Esophagus (tissue), 2 donors: ENCODE data around the gene TGM2. TPM values are rescaled to one million over a fixed set of nuclear protein-coding genes. Genes with fewer than 3 reads are reported as not detected.

Experiments used
- H3K27ac ChIP-seq, 2 donors: one replicate each; pipeline ENCODE4 v1.5.1; 2013; ENCODE audit warnings: low read depth in 2 of 2, mild to moderate bottlenecking in 2 of 2, inconsistent platforms in 1 of 2, low read length in 1 of 2, moderate library complexity in 1 of 2
- H3K27me3 ChIP-seq, 2 donors: one replicate each; pipeline ENCODE4 v1.6.1; 2013; ENCODE audit warnings: low read length in 2 of 2, control low read depth in 1 of 2, mild to moderate bottlenecking in 1 of 2; ENCODE audit not compliant: insufficient read depth in 2 of 2, control insufficient read depth in 1 of 2
- H3K36me3 ChIP-seq, 2 donors: one replicate each; pipeline ENCODE4 v1.6.1; 2013; ENCODE audit warnings: low read length in 1 of 2; ENCODE audit not compliant: control insufficient read depth in 2 of 2, insufficient read depth in 2 of 2
- H3K4me1 ChIP-seq, 2 donors: one replicate each; pipeline ENCODE4 v1.6.1; 2013; ENCODE audit warnings: low read length in 1 of 2; ENCODE audit not compliant: control insufficient read depth in 2 of 2, insufficient read depth in 2 of 2
- H3K4me3 ChIP-seq, 2 donors: one replicate each; pipeline ENCODE4 v1.5.1; 2013; ENCODE audit warnings: low read length in 2 of 2, mild to moderate bottlenecking in 2 of 2, low read depth in 1 of 2, moderate library complexity in 1 of 2
- H3K9me3 ChIP-seq, 2 donors: one replicate each; pipeline ENCODE4 v1.6.1; 2013; ENCODE audit warnings: mild to moderate bottlenecking in 2 of 2, low read depth in 1 of 2, low read length in 1 of 2, moderate library complexity in 1 of 2; ENCODE audit not compliant: control insufficient read depth in 2 of 2, insufficient read depth in 1 of 2
- WGBS, 2 donors: extraction: QIAGEN DNeasy Blood & Tissue Kit; methylation state at CpG; one replicate each; pipeline ENCODE4 v1.1.7; 2013; 5-methylcytosine and 5-hydroxymethylcytosine counted together
- polyA plus RNA-seq, 2 donors: library from polyadenylated mRNA; stranded (reverse); fragments of 200-250 nt; gene quantifications; one replicate each; pipeline ENCODE4 v1.2.3, GENCODE V29; 2013
- donor health status: healthy with polysubstance abuse.
- donor health status: Bipolar disorder and iron deficiency.

TGM2 gene
- polyA plus RNA-seq, 2 donors = 5.1 to 8.6 TPM

DNA sequence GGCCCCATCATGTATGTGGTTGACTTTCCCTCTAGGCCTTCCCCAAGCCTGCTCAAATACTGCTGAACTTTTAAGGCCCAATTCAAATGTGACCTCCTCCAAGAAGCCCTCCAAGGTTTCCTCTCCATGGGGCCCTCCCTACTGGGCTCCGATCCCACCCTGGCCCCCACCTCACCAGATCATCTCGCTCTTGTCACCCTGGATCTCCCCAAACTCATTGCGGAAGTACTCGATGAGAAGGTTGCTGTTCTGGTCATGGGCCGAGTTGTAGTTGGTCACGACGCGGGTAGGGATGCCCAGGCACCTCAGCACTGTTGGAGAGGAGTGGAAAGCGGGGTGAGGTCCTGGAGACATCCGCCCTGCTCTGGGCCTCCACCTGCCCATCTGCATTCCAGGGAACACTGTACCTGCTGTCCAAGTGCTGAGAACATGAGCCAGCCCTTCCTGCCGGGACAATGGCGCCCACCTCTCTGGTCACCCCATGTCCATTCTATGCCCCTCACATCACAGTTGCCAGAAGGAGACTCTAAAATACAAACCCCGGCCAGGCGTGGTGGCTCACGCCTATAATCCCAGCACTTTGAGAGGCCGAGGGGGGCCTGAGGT lies 23.1 kb downstream of the TGM2 start:
- H3K27ac ChIP-seq = no peak overlapping the region
- H3K9me3 ChIP-seq = peaks cover 0 to 2% of the 10 kb centered on the region in 2 donors
- H3K36me3 ChIP-seq = peaks cover 0 to 3% of the 10 kb centered on the region in 2 donors
- peaks cover 3 to 12% of the 10 kb centered on the region in 2 donors for H3K4me1 ChIP-seq
- no peaks in the 10 kb centered on the region for H3K27me3 ChIP-seq
- no peak overlapping the region for H3K4me3 ChIP-seq
- WGBS, 2 donors = 95 to 96% methylated on average over 16 of the region's 16 CpGs

DNA sequence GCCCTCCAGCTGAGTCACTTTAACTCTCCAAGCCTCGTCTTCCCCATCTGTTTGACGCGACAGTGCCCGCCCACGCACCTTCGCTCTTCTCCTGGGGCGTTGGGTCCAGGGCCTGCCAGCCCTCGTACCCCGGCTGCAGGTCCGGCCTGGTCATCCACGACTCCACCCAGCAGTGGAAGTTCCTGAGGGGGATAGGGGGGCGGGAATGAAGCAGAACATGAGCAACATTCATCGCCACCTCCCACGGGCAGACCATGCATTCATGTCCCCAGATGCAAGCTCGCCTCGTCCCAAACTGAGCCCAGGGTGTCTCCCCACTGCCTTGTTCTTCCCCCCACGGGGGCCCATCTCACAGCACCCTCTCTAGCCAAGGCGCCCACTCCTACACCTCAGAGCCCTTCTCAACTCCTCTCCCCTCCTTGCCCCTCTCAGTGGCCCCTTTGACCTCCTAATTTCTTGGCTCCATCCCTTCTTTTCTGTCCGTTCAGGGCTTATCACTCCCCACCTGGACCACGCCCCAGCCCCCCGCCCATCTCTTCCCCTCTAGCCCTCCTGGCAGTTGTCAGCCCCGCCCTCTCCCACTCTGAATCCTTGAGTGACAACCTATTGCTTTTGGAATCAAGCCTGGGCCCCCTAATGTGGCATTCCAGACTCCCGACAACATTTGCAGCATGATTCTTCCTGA lies 23.7 kb downstream of the TGM2 start:
- 74 to 76% methylated on average over 23 of the region's 23 CpGs for WGBS, 2 donors
- Histone ChIP-seq H3K27ac (no peak overlapping the region), H3K27me3 (no peaks in the 10 kb centered on the region), H3K4me1 (peaks cover 3 to 9% of the 10 kb centered on the region in 2 donors), H3K4me3 (no peak overlapping the region), H3K36me3 (peaks cover 0 to 3% of the 10 kb centered on the region in 2 donors), H3K9me3 (no peaks in the 10 kb centered on the region)

DNA sequence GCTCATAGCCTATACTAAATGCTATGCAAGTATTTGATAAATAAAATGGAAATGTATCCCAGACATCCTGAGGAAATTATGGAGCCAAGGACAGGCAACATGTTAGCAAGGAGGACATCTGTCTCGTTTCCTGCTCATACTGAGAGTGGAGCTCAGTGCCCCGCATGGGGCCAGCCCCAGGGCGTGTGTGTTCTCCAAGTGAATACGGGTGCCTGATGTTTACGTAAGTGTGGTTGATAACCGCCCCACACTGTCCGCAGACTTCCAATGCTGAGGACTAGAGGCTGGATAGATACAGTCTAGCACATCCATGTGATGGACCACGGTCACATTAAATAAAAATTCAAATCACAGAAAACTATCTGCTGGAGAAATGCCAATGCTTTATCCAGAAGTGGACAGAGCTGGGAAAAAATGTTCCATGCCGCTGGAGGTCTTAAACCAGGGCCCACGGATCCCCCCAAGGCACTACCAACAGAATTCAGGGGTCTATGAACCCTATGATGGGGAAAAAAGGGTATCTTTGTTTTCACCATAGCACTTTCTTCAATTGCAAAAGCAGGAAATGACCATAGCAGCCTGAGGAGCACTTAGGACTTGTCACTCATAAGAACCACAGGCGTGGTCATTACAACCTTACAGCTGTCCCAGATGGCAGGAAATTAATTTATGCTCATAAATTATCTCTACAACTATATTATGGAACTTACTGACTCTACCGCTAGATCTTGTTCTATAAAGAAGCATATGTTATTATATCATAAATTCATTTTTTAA lies 24.9 kb downstream of the TGM2 start:
- Histone ChIP-seq H3K4me3 (no peak overlapping the region), H3K27me3 (no peaks in the 10 kb centered on the region), H3K27ac (no peak overlapping the region), H3K9me3 (no peaks in the 10 kb centered on the region), H3K4me1 (peaks cover 3 to 9% of the 10 kb centered on the region in 2 donors), H3K36me3 (peaks cover 0 to 3% of the 10 kb centered on the region in 2 donors)
- 65 to 69% methylated on average over 12 of the region's 12 CpGs for WGBS, 2 donors

DNA sequence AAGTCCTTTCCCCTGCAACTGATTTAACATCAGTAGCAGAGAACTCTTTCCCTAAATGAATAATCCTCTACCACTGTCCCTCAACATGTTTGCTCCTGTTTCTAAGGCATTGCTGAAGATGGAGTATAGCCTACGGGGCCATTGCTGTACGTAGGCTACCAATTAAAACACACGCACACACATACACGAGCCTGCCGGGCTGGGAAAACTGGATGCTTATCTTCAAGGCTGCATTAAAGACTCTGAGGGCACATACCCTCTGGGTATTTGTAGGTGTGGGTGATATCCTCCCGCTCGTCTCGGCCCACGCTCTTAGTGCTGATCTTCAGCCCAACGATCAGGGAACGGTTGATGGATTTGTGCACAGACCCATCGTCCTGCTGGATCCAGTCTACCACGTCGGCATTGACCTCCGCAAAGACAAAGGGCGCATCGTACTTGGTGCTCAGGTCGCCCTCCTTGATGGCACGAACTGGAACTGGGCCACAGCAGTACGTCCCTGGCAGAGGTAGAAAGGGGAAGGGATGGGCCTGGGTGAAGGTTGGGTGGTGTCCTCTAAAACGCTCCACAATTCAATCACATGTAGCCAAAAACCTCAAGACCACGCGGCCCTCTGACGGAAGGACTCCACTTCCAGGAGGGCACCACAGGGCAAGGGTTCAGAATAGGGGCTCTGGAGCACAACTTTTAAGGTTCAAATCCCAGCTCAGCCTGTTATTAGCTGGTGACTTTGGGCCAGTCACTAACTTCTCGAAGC lies 25.7 kb downstream of the TGM2 start:
- Histone ChIP-seq H3K27me3 (no peaks in the 10 kb centered on the region), H3K9me3 (no peaks in the 10 kb centered on the region), H3K27ac (no peak overlapping the region), H3K4me1 (peaks cover 3 to 6% of the 10 kb centered on the region in 2 donors), H3K4me3 (no peak overlapping the region), H3K36me3 (peaks cover 0 to 3% of the 10 kb centered on the region in 2 donors)
- 89 to 93% methylated on average over 25 of the region's 25 CpGs for WGBS, 2 donors

DNA sequence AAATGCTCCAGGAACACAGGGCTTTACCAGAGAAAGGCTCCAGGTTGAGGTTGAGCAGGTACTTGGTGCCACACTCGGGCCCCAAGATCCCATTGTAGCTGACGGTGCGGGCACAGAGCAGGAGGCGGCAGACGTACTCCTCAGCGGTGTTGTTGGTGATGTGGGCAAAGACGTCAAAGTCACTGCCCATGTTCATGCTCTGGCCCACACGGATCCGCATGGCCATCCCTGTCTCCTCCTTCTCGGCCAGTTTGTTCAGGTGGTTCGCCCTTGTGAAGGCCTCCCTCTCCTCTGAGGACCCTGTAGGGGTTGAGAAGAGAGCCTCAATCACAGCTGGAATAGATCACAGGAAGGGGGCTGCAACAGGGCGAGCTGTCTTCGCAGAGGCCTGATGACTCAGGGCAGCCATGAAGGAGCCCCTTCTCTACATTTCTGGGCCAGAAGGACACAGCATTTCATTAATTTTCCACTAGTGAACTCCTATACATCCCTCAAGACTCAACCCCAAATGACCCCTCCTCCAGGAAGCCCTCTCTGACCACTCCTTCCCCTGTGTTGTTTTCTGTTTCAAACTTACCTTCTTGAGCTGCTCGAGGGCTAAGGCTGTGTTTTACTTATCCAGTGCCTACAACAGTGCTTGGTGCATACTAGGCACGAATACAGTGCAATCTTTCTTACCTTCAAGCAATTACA lies 26.8 kb downstream of the TGM2 start:
- peaks cover 0 to 3% of the 10 kb centered on the region in 2 donors for H3K36me3 ChIP-seq
- WGBS, 2 donors = 90 to 95% methylated on average over 15 of the region's 15 CpGs
- no peak overlapping the region for H3K4me3 ChIP-seq
- H3K27ac ChIP-seq = no peak overlapping the region
- H3K27me3 ChIP-seq = no peaks in the 10 kb centered on the region
- no peaks in the 10 kb centered on the region for H3K4me1 ChIP-seq
- no peaks in the 10 kb centered on the region for H3K9me3 ChIP-seq

DNA sequence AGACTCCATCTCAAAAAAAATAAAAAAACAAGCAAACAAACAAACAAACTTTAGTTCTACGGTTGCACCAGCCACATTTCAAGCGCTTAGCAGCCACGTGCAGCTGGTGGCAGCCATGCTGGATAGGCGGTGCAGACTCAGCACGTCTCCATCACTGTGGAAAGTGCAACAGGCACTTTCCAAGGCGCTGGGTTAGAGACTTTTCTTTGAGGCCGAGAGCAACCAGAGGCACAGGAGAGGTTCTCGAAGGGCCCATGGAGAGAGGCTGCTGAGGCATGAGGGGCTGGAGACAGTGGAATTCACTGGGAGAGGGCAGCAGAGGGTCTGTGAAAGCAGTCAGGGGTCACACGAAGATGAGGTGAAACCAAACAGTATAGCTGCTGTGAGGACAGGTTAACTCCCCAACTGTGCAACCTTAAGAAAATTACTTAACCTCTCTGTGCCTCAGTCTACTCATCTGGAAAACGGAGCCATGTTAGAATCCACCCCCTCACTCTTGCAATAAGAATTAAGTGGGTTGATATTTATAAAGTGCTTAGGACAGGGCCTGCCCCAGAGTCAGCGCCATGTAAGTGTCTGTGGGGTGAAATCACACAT lies 27.5 kb downstream of the TGM2 start:
- 91 to 92% methylated on average over 11 of the region's 11 CpGs for WGBS, 2 donors
- Histone ChIP-seq H3K9me3 (no peaks in the 10 kb centered on the region), H3K27me3 (no peaks in the 10 kb centered on the region), H3K36me3 (peaks cover 0 to 3% of the 10 kb centered on the region in 2 donors), H3K4me1 (no peaks in the 10 kb centered on the region), H3K27ac (no peak overlapping the region), H3K4me3 (no peak overlapping the region)

DNA sequence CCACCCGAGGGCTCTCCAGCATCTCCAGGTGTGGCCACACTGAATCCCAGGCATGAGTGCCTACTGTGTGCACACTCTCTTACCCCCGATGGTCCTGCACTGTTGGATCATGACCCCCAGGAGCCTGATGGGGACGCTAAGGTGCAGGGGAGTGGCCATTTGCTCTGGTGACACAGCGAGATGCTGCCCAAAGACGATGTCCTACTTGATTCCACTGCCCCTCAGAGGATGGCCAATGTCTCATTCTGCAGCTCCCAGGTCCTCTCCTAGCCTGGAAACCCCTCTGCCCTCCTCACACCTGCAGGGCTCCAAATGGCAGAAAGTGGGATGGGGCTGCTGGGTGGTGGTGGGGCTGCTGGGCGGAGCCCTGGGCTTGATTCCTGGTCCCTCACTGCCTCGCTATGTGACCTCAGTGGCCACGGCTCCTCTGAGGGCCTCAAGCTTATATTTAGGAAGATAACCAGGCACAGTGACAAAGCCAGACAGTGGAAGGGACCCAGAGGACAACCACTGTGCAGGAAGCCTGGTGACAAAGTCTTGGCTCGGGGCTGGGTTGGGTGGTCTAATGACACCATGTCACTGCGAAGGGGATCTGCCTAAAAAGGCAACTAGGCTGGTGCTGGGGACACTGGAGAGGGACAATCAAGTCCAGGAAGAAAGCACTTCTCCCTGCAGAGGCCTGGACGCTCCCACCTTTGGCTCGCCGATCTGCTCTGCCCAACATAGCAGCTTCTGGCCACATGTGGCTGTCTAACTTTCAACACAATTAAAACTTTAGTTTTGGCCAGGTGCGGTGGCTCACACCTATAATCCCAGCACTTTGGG lies 28.4 kb downstream of the TGM2 start:
- Histone ChIP-seq H3K4me1 (no peaks in the 10 kb centered on the region), H3K27me3 (no peaks in the 10 kb centered on the region), H3K4me3 (no peak overlapping the region), H3K27ac (no peak overlapping the region), H3K9me3 (no peaks in the 10 kb centered on the region), H3K36me3 (peaks cover 0 to 3% of the 10 kb centered on the region in 2 donors)
- WGBS, 2 donors = 88 to 89% methylated on average over 14 of the region's 14 CpGs

DNA sequence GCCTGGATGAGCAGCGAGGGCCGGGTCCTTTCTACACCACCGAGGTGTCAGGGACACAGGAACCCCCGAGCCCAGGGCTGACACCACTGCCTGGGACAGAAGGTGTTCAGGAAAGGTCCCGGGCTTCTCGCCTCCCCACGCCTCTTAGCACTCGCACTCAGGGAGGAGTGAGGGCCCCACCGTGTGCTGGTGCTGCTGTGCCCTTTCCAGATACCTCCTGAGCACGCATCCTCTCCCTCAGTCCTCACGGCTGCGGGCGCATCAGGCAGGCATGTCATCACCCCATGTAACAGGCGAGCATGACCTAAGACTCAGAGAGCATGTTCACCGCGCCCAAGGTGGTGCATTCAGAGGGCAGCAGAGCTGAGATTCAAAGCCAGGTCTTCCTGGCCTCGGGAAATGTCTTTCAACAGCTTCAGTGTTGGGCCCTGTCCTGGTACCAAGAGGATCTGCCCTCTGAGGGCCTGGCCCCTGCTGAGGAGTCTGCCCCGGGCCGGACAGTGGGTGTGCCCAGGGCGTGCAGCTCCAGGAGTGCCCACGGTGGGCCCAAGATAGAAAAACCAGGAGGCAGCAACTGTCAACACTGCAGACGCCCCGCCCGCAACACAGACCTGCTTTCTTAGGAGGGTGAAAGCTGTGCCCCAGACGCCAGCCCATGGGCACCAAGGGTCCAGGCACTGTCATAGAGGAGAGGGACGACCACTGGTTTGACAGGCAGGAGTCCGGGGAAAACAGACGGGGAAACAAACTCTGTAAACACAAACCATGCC lies 29.2 kb downstream of the TGM2 start:
- H3K36me3 ChIP-seq = no peaks in the 10 kb centered on the region
- H3K9me3 ChIP-seq = no peaks in the 10 kb centered on the region
- H3K27ac ChIP-seq = no peak overlapping the region
- H3K4me1 ChIP-seq = no peaks in the 10 kb centered on the region
- 84 to 91% methylated on average over 28 of the region's 28 CpGs for WGBS, 2 donors
- H3K27me3 ChIP-seq = no peaks in the 10 kb centered on the region
- H3K4me3 ChIP-seq = no peak overlapping the region
